Muscle of leg (tissue), 11 donors: ENCODE data around the gene SEMA4D. TPM values are rescaled to one million over a fixed set of nuclear protein-coding genes. Genes with fewer than 3 reads are reported as not detected.
A peak's percentile ranks its signal among the peaks of the same experiment; 100 is the strongest.

Experiments used
- DNase-seq: peaks from one replicate; pipeline ENCODE4 v3.0.0; 2013
- H3K27ac ChIP-seq: one replicate; pipeline ENCODE4 v1.5.1; 2013; ENCODE audit warnings: mild to moderate bottlenecking, low read length, control low read depth
- H3K27me3 ChIP-seq: one replicate; pipeline ENCODE4 v1.6.1; 2013; ENCODE audit warnings: low read length; ENCODE audit not compliant: control insufficient read depth, insufficient read depth
- H3K36me3 ChIP-seq: one replicate; pipeline ENCODE4 v1.6.1; 2013; ENCODE audit warnings: low read length; ENCODE audit not compliant: control insufficient read depth, insufficient read depth
- H3K4me1 ChIP-seq: one replicate; pipeline ENCODE4 v1.6.1; 2013; ENCODE audit warnings: low read length; ENCODE audit not compliant: control insufficient read depth, insufficient read depth
- H3K4me3 ChIP-seq: one replicate; pipeline ENCODE4 v1.5.1; 2013; ENCODE audit warnings: low read length, control low read depth
- H3K9me3 ChIP-seq: replicated peaks from 2 replicates; pipeline ENCODE4 v1.6.1; 2013; ENCODE audit warnings: low read depth, low read length; ENCODE audit not compliant: control insufficient read depth
- WGBS: methylation state at CpG from one replicate; pipeline ENCODE4 v1.1.5; 2013; ENCODE audit warnings: missing lambda C conversion rate; ENCODE audit not compliant: insufficient coverage; 5-methylcytosine and 5-hydroxymethylcytosine counted together
- polyA plus RNA-seq, 8 donors: library from polyadenylated mRNA; unstranded; fragments of 120-200 nt; gene quantifications; one replicate each; pipeline versions ENCODE4 v1.2.1 to v1.2.3, GENCODE V29; 2013; ENCODE audit warnings: inconsistent platforms in 1 of 8, low replicate concordance in 1 of 8; ENCODE audit not compliant: insufficient read length in 8 of 8, insufficient read depth in 1 of 8
- total RNA-seq: library from RNA; stranded (reverse); fragments of 120-200 nt; gene quantifications from one replicate; pipeline ENCODE4 v1.2.4, GENCODE V29; 2013

Gene SEMA4D
- total and polyA plus RNA-seq, 9 donors: 12.4 to 25.3 (median 17.2) TPM

DNA sequence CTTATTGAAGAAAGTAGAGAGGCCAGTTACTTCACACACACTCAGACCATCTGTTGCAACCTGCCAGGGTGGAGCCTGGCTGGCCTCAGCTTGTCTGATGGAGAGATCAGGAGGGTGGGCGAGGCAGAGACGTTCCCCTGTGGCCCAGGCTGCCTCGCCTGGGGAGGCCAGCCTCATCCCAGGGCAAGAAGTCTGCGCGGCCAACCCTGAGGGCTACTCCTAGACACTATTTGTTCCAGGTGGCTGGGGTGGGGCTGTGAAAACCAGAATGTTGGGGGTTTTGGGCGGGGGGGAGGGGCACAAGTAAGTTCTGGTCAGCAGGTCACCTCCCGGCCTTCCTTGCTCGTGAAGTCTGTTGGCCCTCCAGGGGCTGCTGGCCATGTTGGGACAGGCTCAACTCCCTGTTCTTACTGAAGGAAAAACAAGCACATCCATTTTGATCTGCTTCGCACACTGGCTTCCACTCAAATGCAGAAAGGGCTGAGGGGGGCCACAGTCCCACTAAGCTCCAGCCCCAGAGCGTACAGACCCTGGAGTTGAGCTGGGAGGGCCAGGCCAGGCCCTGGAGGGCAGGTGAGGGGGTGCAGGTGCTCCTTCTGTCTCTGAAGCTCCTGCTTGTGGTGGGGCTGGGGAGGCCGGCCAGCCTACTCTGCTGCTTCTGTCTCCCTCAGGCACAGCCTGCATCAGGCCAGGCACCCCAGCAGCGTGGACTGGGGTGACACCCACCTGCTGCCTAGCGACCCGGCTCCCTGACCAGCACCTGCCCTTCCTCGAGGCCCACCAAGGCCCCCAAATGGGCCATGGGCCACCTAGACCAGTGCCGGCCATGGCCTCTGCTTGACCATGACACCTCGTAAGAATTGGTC is 133.0 kb downstream of the SEMA4D start:
- Histone ChIP-seq H3K4me1 (peaks cover 8% of the 10 kb centered on the region), H3K27me3 (no peaks in the 10 kb centered on the region), H3K4me3 (no peak overlapping the region), H3K9me3 (no peaks in the 10 kb centered on the region), H3K36me3 (peaks cover 37% of the 10 kb centered on the region), H3K27ac (no peak overlapping the region)
- DNase-seq: no peak
- 91% methylated on average over 7 of the region's 17 CpGs for WGBS

DNA sequence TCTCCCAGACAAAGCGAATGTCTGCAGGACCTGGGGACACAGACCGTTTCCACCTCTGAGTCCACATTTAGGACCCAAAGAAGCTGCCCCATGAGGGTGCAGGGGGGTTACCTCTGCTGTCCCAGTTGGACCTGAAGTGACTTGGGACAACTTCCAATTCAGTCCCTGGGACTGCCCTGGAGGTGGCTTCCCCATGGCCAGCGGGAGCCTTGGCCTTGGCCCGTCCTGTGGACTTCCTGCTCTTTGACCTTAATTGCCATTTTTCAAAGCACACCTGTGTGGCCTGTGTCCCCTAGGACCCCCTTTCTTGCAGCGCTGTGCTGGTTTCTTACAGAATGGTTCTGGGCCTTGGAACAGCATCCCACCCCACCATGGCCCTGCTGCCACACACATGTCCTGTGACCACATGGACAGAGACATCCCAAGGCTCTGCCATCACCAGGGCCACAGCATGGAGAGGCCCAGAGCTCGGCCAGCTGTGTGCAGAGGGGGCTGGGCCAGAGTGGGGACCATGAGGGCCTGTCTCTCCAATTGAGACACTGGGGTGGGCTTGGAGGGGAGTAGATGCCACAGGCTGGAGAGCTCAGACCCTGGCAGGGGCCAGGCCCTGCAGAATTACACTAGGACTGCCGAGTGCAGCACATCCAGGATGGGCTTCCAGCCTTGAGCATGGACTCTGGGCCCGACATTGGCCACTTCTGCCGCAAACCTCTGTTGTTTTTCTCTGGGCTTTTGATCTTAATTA is 133.8 kb downstream of the SEMA4D start:
- Histone ChIP-seq H3K27me3 (no peaks in the 10 kb centered on the region), H3K27ac (no peak overlapping the region), H3K4me3 (no peak overlapping the region), H3K36me3 (peaks cover 40% of the 10 kb centered on the region), H3K4me1 (peaks cover 14% of the 10 kb centered on the region), H3K9me3 (no peaks in the 10 kb centered on the region)
- WGBS: 86% methylated on average over 5 of the region's 9 CpGs
- DNase-seq: no peak

- Histone ChIP-seq H3K27me3 (no peaks in the 10 kb centered on the region), H3K4me3 (no peak overlapping the region), H3K9me3 (no peaks in the 10 kb centered on the region), H3K4me1 (peaks cover 18% of the 10 kb centered on the region), H3K36me3 (peaks cover 48% of the 10 kb centered on the region), H3K27ac (no peak overlapping the region)
- no peak for DNase-seq
- 87% methylated on average over 6 of the region's 6 CpGs for WGBS
Observed at GRCh38 chr9:89363311-89363670, 134.6 kb downstream of the SEMA4D start.

GRCh38 chr9:89362647-89363310 is 135.1 kb downstream of the SEMA4D start:
- WGBS: 94% methylated on average over 5 of the region's 10 CpGs
- Histone ChIP-seq H3K4me3 (no peak overlapping the region), H3K36me3 (peaks cover 53% of the 10 kb centered on the region), H3K27ac (no peak overlapping the region), H3K9me3 (no peaks in the 10 kb centered on the region), H3K4me1 (peaks cover 22% of the 10 kb centered on the region), H3K27me3 (no peaks in the 10 kb centered on the region)
- DNase-seq: no peak

GRCh38 chr9:89361816-89362646 is 135.9 kb downstream of the SEMA4D start:
- Histone ChIP-seq H3K4me1 (peaks cover 22% of the 10 kb centered on the region), H3K27me3 (no peaks in the 10 kb centered on the region), H3K36me3 (peaks cover 60% of the 10 kb centered on the region), H3K9me3 (no peaks in the 10 kb centered on the region), H3K27ac (no peak overlapping the region), H3K4me3 (no peak overlapping the region)
- 87% methylated on average over 7 of the region's 9 CpGs for WGBS
- no peak for DNase-seq

GRCh38 chr9:89361031-89361430 is 136.9 kb downstream of the SEMA4D start:
- Histone ChIP-seq H3K4me3 (no peak overlapping the region), H3K27ac (peak overlapping the region; percentile 31), H3K9me3 (no peaks in the 10 kb centered on the region), H3K27me3 (no peaks in the 10 kb centered on the region), H3K36me3 (peaks cover 68% of the 10 kb centered on the region), H3K4me1 (peaks cover 22% of the 10 kb centered on the region)
- no peak for DNase-seq
- 85% methylated on average over 5 of the region's 6 CpGs for WGBS

DNA sequence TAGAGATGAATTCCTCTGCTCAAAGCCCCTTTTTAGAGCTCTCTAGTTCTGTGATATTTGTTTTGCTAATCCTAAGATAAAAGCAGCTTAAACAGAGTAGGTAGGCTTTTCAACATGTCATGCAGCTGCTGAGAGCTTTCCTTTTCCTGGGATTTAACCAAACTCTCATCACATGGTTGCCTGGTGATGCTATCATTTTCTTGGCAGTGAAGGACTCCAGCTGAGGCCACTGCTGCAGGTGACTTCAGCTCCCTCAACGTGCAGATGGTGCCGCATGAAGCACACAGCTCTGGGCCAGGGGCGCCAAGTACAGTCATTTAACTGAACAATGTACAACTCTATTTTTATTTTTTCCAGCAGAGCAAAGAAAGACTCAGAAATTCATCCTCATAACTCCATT is 137.4 kb downstream of the SEMA4D start:
- Histone ChIP-seq H3K27ac (peak overlapping the region; percentile 69), H3K36me3 (peaks cover 70% of the 10 kb centered on the region), H3K27me3 (no peaks in the 10 kb centered on the region), H3K4me3 (no peak overlapping the region), H3K9me3 (no peaks in the 10 kb centered on the region), H3K4me1 (peaks cover 22% of the 10 kb centered on the region)
- peak; percentile 90 for DNase-seq
- WGBS: 38% methylated on average over 3 of the region's 3 CpGs

GRCh38 chr9:89359751-89360261 is 138.1 kb downstream of the SEMA4D start:
- peaks cover 76% of the 10 kb centered on the region for H3K36me3 ChIP-seq
- no peaks in the 10 kb centered on the region for H3K9me3 ChIP-seq
- WGBS: 21% methylated on average over 3 of the region's 8 CpGs
- H3K27me3 ChIP-seq: no peaks in the 10 kb centered on the region
- H3K27ac ChIP-seq: peak overlapping the region; percentile 69
- DNase-seq: peak; percentile 75
- H3K4me1 ChIP-seq: peaks cover 22% of the 10 kb centered on the region
- no peak overlapping the region for H3K4me3 ChIP-seq

GRCh38 chr9:89358985-89359384 is 138.9 kb downstream of the SEMA4D start:
- Histone ChIP-seq H3K27me3 (no peaks in the 10 kb centered on the region), H3K36me3 (peaks cover 82% of the 10 kb centered on the region), H3K4me3 (no peak overlapping the region), H3K27ac (peak overlapping the region; percentile 87), H3K9me3 (no peaks in the 10 kb centered on the region), H3K4me1 (peaks cover 22% of the 10 kb centered on the region)
- DNase-seq: peak; percentile 90
- 13% methylated on average over 3 of the region's 4 CpGs for WGBS
